ENCODE data around the gene BIN2.

The BIN2 gene

DNA sequence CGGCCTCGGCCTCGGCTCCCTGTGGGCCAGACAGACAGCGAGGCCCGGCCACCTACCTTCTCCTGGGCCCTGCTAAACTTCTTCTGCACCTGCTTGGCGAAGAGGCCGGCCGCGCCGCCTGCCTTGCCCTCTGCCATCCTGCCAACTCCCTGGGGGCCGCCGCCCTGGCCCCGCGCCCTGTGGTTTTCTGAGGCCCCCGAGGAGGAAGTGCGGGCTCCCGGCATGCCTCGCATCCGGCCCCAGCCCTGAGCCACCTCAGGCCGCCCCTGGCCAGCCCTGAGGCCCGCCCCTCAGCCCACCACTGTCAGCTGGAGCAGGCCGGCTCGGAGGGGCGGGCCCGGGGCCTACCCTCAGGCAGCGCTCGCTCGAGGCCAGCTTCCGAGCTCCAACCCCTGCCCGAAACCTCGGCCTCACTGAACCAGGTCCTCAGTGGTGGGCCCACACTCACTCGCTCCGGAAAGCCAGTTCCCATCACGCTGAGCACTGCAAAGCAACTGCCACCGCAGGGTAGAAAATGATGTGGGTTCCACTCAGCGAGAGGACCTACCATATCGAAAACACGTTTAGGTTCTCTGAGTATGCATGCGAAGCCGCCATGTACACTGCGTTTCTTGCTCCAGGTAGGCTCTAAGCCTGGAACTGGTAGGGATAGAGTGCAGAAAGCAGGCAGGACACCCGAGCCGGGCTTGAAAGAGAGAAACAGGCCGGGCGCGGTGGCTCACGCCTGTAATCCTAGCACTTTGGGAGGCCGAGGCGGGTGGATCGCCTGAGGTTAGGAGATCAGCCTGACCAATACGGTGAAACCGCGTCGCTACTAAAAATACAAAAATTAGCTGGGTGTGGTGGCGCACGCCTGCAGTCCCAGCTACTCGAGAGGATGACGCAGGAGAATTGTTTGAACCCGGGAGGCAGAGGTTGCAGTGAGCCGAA is at the start of gene BIN2:
Gene BIN2 (minus strand): TSS at position 209 of the 930 bp plus-strand sequence. CDS start 72 bp downstream, at position 137.
- DNase-seq (ENCODE audit: low read depth), result no peak
- no peak within 1 kb of the TSS for H3K4me3 ChIP-seq (ENCODE audit: low read length)
- TF ChIP-seq, protein P1, sequence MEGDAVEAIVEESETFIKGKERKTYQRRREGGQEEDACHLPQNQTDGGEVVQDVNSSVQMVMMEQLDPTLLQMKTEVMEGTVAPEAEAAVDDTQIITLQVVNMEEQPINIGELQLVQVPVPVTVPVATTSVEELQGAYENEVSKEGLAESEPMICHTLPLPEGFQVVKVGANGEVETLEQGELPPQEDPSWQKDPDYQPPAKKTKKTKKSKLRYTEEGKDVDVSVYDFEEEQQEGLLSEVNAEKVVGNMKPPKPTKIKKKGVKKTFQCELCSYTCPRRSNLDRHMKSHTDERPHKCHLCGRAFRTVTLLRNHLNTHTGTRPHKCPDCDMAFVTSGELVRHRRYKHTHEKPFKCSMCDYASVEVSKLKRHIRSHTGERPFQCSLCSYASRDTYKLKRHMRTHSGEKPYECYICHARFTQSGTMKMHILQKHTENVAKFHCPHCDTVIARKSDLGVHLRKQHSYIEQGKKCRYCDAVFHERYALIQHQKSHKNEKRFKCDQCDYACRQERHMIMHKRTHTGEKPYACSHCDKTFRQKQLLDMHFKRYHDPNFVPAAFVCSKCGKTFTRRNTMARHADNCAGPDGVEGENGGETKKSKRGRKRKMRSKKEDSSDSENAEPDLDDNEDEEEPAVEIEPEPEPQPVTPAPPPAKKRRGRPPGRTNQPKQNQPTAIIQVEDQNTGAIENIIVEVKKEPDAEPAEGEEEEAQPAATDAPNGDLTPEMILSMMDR (conservative IDR thresholded peaks at IDR 0.05; ENCODE audit: low read depth, low read length), result no peak

DNA sequence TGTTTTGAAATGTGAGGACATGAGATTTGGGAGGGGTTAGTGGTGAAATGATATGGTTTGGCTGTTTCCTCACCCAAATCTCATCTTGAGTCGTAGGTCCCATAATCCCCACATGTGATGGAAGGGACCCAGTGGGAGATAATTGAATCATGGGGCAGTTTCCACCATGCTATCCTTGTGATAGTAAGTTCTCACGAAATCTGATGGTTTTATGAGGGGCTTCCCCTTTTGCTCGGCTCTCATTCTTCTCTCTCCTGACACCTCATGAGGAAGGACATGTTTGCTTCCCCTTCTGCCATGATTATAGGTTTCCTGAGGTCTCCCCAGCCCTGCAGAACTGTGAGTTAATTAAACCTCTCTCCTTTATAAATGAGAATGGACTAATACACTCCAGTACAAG is 49.2 kb upstream of the BIN2 start:
- H3K4me3 ChIP-seq (ENCODE audit: low read length), result no peak overlapping the region
- TF ChIP-seq, protein P1 (conservative IDR thresholded peaks at IDR 0.05; ENCODE audit: low read depth, low read length), result no peak
- DNase-seq (ENCODE audit: low read depth), result no peak

DNA sequence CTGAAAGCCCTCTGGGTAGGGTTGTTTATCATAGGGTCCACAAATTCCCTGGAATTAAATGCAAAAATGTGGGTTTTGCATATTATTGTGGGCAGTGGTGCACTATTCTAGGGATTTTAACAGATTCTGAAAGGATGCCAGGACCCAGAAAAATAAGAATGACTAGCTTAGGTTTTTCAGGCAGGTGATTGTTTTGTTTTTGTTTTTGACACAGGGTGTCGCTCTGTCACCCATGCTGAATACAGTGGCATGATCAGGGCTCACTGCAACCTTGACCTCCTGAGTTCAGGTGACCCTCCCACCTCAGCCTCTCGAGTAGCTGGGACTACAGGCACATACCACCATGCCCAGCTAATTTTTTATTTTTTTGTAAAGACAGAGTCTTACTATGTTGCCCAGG is 48.0 kb upstream of the BIN2 start:
- H3K4me3 ChIP-seq (ENCODE audit: low read length), result no peak overlapping the region
- TF ChIP-seq, protein P1 (conservative IDR thresholded peaks at IDR 0.05; ENCODE audit: low read depth, low read length), result peak; percentile 13
- no peak for DNase-seq (ENCODE audit: low read depth)

DNA sequence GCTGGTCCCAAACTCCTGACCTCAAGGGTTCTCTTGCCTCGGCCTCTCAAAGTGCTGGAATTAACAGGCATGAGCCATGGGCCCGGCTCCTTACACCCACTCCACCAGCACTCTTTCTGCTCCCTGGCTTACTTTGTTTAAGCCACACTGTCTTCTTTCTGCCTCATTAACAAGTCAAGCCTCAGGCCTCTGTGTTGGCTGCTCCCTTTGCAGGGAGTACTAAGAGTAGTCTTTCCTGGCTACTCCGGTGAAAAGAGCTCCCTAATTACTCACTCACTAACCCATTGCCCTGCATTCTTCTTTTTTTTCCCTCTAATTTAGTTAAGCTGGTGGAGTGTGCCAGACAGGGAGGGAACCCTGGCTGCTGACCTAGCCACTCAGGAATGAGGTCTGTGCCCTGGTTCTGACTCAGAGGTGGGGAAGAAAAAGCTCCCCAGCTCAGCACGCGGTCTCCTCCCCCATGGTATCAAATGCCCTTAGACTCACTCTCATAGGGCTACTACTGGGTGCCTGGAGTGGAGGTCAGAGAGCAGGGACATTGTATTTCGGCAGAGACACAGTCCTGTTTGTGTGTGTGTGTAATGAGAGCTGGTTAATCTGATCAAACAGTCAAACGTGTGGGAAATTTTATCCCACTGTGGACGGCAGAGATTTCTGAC is 47.5 kb upstream of the BIN2 start:
- peak; percentile 99 for DNase-seq (ENCODE audit: low read depth)
- H3K4me3 ChIP-seq (ENCODE audit: low read length), result no peak overlapping the region
- TF ChIP-seq, protein P1 (conservative IDR thresholded peaks at IDR 0.05; ENCODE audit: low read depth, low read length), result no peak

DNA sequence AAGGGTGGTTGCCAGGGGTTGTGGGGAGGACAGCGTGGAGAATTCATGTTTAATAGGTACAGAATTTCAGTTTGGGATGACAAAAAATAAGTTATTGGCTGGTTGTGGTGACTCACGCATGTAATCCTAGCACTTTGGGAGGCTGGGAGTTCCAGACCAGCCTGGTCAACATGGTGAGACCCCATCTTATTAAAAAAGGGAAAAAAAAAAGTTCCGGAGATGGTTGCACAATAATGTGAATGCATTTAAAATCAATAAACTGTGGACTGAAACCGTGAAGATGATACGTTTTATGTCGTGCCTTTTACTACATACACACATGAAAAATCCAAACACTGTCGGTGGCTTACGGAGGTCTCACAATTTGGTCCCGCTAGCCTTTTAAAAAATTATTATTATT is 46.7 kb upstream of the BIN2 start:
- TF ChIP-seq, protein P1 (conservative IDR thresholded peaks at IDR 0.05; ENCODE audit: low read depth, low read length), result no peak

DNA sequence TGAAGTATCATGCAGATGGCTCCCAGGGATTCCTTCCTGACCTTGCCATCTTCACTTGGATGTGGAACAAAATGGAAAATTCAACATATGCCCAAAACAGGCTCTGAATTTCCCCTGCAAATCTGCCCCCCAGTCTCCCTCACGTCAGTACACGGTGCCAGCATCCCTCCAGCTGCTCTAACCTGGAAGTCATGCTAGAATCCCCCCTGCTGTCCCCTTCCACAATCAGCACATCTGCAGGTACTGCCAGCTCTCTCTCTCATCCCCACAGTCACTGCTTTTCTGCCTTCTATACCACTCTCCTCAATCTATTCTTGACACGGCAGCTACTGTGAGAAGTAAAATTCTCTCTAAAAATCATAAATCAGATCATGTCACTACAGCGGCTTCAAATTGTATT is 45.6 kb upstream of the BIN2 start:
- TF ChIP-seq, protein P1 (conservative IDR thresholded peaks at IDR 0.05; ENCODE audit: low read depth, low read length), result no peak
- H3K4me3 ChIP-seq (ENCODE audit: low read length), result no peak overlapping the region
- DNase-seq (ENCODE audit: low read depth), result no peak

More for the DNA sequence above, 46.7 kb upstream of the BIN2 start:
- DNase-seq (ENCODE audit: low read depth), result no peak
- no peak overlapping the region for H3K4me3 ChIP-seq (ENCODE audit: low read length)

Measured in retinal pigment epithelial cell (primary cell).